Neural cell (in vitro differentiated cells): Measurements from ENCODE around the gene GZMM. TPM values are rescaled to one million over a fixed set of nuclear protein-coding genes. Genes with fewer than 3 reads are reported as not detected.

Source experiments
- H2AFZ ChIP-seq: fragments of 200-600, 300-800 bp; sonication (generic), shearing (Covaris generic); 2 replicates; pipeline ENCODE4 v1.6.0; 2014; ENCODE audit warnings: low read depth, mild to moderate bottlenecking, antibody characterized with exemption, low read length, moderate library complexity
- H3F3A ChIP-seq: fragments of 200-600 bp; shearing (Covaris generic); 2 replicates; pipeline ENCODE4 v1.6.1; 2016; ENCODE audit warnings: mild to moderate bottlenecking, moderate library complexity, mixed read lengths, antibody characterized with exemption, low read length; ENCODE audit not compliant: insufficient read depth, poor library complexity, severe bottlenecking
- H3K27ac ChIP-seq: fragments of 200-600, 300-800 bp; sonication (generic), shearing (Covaris generic); 2 replicates; pipeline ENCODE4 v1.5.1; 2014; ENCODE audit warnings: mild to moderate bottlenecking, low read length, moderate library complexity
- H3K27me3 ChIP-seq: fragments of 300-800, 200-600 bp; sonication (generic), shearing (Covaris generic); 2 replicates; pipeline ENCODE4 v1.6.0; 2014; ENCODE audit warnings: mild to moderate bottlenecking, low read depth, low read length, moderate library complexity; ENCODE audit not compliant: insufficient read depth
- H3K36me3 ChIP-seq: fragments of 300-800, 200-600 bp; sonication (generic), shearing (Covaris generic); 2 replicates; pipeline ENCODE4 v1.5.1; 2014; ENCODE audit warnings: mild to moderate bottlenecking, antibody characterized with exemption, low read length, moderate library complexity; ENCODE audit not compliant: insufficient read depth
- H3K4me2 ChIP-seq: fragments of 300-800, 200-600 bp; sonication (generic), shearing (Covaris generic); 2 replicates; pipeline ENCODE4 v1.6.0; 2014; ENCODE audit warnings: mild to moderate bottlenecking, low read length
- H3K4me3 ChIP-seq: fragments of 300-800, 200-600 bp; sonication (generic), shearing (Covaris generic); 2 replicates; pipeline ENCODE4 v1.5.1; 2014; ENCODE audit warnings: mild to moderate bottlenecking, low read length, moderate library complexity
- H3K79me2 ChIP-seq: fragments of 200-600 bp; shearing (Covaris generic); replicated peaks from 2 replicates; pipeline ENCODE4 v1.6.0; 2014; ENCODE audit warnings: mild to moderate bottlenecking, low read length, moderate library complexity; ENCODE audit not compliant: insufficient read depth
- H3K9ac ChIP-seq: fragments of 300-800, 200-600 bp; sonication (generic), shearing (Covaris generic); 2 replicates; pipeline ENCODE4 v1.6.1; 2016; ENCODE audit warnings: mild to moderate bottlenecking, low read length, mixed read lengths
- H3K9me2 ChIP-seq: fragments of 200-600 bp; shearing (Covaris generic); 2 replicates; pipeline ENCODE4 v1.6.1; 2016; ENCODE audit warnings: mild to moderate bottlenecking, low read length, mixed read lengths; ENCODE audit not compliant: insufficient read depth
- H3K9me3 ChIP-seq: fragments of 200-600, 300-800 bp; sonication (generic), shearing (Covaris generic); 2 replicates; pipeline ENCODE4 v1.6.1; 2016; ENCODE audit warnings: mild to moderate bottlenecking, mixed run types, low read length, moderate library complexity, mixed read lengths
- H4K20me1 ChIP-seq: fragments of 200-600 bp; shearing (Covaris generic); 2 replicates; pipeline ENCODE4 v1.6.1; 2016; ENCODE audit warnings: mild to moderate bottlenecking, mixed run types; ENCODE audit not compliant: insufficient read depth
- EP300 ChIP-seq: fragments of 450-650 bp; conservative IDR thresholded peaks from 2 replicates; pipeline ENCODE4 v1.6.1; 2014; ENCODE audit warnings: antibody characterized with exemption, mild to moderate bottlenecking, moderate library complexity; ENCODE audit not compliant: poor library complexity, severe bottlenecking
- EZH2 ChIP-seq: fragments of 200-600, 300-800 bp; shearing (Covaris generic), sonication (generic); IDR thresholded peaks from 2 replicates; pipeline ENCODE4 v1.6.1; 2014; ENCODE audit warnings: antibody characterized with exemption, low read length, borderline replicate concordance, mild to moderate bottlenecking; ENCODE audit not compliant: insufficient read depth, poor library complexity, severe bottlenecking
- MXI1 ChIP-seq: fragments of 450-650 bp; conservative IDR thresholded peaks from 2 replicates; pipeline ENCODE4 v1.6.1; 2014; ENCODE audit warnings: antibody characterized with exemption, mild to moderate bottlenecking; ENCODE audit not compliant: poor library complexity, severe bottlenecking
- POLR2AphosphoS5 ChIP-seq: IDR thresholded peaks from 2 replicates; pipeline ENCODE4 v1.6.1; 2012
- RAD21 ChIP-seq: fragments of 450-650 bp; conservative IDR thresholded peaks from 2 replicates; pipeline ENCODE4 v1.6.1; 2014; ENCODE audit warnings: antibody characterized with exemption, mild to moderate bottlenecking, moderate library complexity
- SMC3 ChIP-seq: fragments of 450-650 bp; conservative IDR thresholded peaks from 2 replicates; pipeline ENCODE4 v1.6.1; 2014; ENCODE audit warnings: antibody characterized with exemption, mild to moderate bottlenecking, moderate library complexity; ENCODE audit not compliant: poor library complexity
- TAF1 ChIP-seq: IDR thresholded peaks from 2 replicates; pipeline ENCODE4 v1.6.1; 2012; ENCODE audit warnings: low read depth
- polyA plus RNA-seq: library from polyadenylated mRNA; depleted of rRNA; stranded (reverse); fragments of >200 nt; gene quantifications from 2 replicates; pipeline ENCODE4 v1.2.3, GENCODE V29; 2014
- TF ChIP-seq, protein P1 (sequence below): IDR thresholded peaks from 2 replicates; pipeline ENCODE4 v1.6.1; 2012; ENCODE audit warnings: borderline replicate concordance
- TF ChIP-seq, protein P2 (sequence below): fragments of 450-650 bp; IDR thresholded peaks from 2 replicates; pipeline ENCODE4 v1.5.1; 2014; ENCODE audit warnings: antibody characterized with exemption, mild to moderate bottlenecking, moderate library complexity; ENCODE audit not compliant: poor library complexity, severe bottlenecking

Gene GZMM
- polyA plus RNA-seq, 1 donor from 2014 or later = 0.38 TPM

DNA sequence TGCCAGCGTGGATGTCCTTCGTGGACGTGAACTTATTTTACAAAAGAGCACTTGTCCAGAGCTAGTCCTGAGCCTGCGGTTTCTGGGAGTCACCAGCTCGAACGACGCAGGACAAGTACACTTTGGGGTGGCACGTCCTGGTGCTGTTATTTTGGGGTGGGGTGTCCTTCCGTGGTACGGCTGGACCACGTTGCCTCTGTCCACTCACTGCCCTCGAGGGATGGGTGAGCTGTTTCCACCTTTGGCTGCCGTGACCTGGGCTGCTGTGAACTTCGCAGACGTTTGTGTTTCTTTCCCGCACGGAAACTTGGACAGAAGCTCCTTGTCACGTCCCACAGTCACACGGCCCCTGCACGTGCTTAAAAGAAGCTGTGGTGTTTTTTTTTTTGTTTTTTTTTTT is 11.0 kb downstream of the GZMM start:
- Histone ChIP-seq H3K9me2 (no peaks in the 10 kb centered on the region), H3K4me2 (no peak overlapping the region), H3K27me3 (no peaks in the 10 kb centered on the region), H3K27ac (no peak overlapping the region), H3K9ac (no peak overlapping the region), H2AFZ (no peak overlapping the region), H3K9me3 (no peaks in the 10 kb centered on the region), H3K79me2 (no peaks in the 10 kb centered on the region), H3K4me3 (no peak overlapping the region), H4K20me1 (no peaks in the 10 kb centered on the region), H3K36me3 (no peaks in the 10 kb centered on the region), H3F3A (no peaks in the 10 kb centered on the region)
- TF ChIP-seq SMC3 (no peak), POLR2AphosphoS5 (no peak), EP300 (no peak), EZH2 (no peak), TAF1 (no peak), MXI1 (no peak), RAD21 (no peak)
- TF ChIP-seq, protein P1, sequence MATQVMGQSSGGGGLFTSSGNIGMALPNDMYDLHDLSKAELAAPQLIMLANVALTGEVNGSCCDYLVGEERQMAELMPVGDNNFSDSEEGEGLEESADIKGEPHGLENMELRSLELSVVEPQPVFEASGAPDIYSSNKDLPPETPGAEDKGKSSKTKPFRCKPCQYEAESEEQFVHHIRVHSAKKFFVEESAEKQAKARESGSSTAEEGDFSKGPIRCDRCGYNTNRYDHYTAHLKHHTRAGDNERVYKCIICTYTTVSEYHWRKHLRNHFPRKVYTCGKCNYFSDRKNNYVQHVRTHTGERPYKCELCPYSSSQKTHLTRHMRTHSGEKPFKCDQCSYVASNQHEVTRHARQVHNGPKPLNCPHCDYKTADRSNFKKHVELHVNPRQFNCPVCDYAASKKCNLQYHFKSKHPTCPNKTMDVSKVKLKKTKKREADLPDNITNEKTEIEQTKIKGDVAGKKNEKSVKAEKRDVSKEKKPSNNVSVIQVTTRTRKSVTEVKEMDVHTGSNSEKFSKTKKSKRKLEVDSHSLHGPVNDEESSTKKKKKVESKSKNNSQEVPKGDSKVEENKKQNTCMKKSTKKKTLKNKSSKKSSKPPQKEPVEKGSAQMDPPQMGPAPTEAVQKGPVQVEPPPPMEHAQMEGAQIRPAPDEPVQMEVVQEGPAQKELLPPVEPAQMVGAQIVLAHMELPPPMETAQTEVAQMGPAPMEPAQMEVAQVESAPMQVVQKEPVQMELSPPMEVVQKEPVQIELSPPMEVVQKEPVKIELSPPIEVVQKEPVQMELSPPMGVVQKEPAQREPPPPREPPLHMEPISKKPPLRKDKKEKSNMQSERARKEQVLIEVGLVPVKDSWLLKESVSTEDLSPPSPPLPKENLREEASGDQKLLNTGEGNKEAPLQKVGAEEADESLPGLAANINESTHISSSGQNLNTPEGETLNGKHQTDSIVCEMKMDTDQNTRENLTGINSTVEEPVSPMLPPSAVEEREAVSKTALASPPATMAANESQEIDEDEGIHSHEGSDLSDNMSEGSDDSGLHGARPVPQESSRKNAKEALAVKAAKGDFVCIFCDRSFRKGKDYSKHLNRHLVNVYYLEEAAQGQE = no peak
- TF ChIP-seq, protein P2, sequence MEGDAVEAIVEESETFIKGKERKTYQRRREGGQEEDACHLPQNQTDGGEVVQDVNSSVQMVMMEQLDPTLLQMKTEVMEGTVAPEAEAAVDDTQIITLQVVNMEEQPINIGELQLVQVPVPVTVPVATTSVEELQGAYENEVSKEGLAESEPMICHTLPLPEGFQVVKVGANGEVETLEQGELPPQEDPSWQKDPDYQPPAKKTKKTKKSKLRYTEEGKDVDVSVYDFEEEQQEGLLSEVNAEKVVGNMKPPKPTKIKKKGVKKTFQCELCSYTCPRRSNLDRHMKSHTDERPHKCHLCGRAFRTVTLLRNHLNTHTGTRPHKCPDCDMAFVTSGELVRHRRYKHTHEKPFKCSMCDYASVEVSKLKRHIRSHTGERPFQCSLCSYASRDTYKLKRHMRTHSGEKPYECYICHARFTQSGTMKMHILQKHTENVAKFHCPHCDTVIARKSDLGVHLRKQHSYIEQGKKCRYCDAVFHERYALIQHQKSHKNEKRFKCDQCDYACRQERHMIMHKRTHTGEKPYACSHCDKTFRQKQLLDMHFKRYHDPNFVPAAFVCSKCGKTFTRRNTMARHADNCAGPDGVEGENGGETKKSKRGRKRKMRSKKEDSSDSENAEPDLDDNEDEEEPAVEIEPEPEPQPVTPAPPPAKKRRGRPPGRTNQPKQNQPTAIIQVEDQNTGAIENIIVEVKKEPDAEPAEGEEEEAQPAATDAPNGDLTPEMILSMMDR = no peak

DNA sequence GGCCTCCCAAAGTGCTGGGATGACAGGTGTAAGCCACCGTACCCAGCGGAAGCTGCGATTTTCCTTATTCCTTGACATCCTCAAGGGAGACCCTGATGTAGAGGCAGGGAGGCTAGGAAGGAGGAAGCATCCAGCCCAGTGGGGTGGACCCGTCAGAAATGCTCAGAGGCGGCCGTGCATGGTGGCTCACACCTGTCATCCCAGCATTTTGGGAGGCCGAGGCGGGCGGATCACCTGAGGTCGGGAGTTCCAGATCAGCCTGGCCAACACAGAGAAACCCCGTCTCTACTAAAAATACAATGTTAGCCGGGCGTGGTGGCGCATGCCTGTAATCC is 11.6 kb downstream of the GZMM start:
- H3F3A ChIP-seq = no peaks in the 10 kb centered on the region
- TF ChIP-seq EP300 (no peak), TAF1 (no peak), POLR2AphosphoS5 (no peak), MXI1 (no peak), EZH2 (no peak), SMC3 (no peak), RAD21 (no peak)
- TF ChIP-seq, protein P1 = no peak
- TF ChIP-seq, protein P2 = no peak
- H4K20me1 ChIP-seq = no peaks in the 10 kb centered on the region
- no peak overlapping the region for H3K27ac ChIP-seq
- H3K27me3 ChIP-seq = no peaks in the 10 kb centered on the region
- no peaks in the 10 kb centered on the region for H3K9me2 ChIP-seq
- no peak overlapping the region for H3K9ac ChIP-seq
- H3K9me3 ChIP-seq = no peaks in the 10 kb centered on the region
- no peak overlapping the region for H3K4me3 ChIP-seq
- H3K36me3 ChIP-seq = no peaks in the 10 kb centered on the region
- H3K4me2 ChIP-seq = no peak overlapping the region
- H2AFZ ChIP-seq = no peak overlapping the region
- H3K79me2 ChIP-seq = no peaks in the 10 kb centered on the region
